H1 (cell line): ENCODE measurements around the gene RSPH6A. TPM values are rescaled to one million over a fixed set of nuclear protein-coding genes. Genes with fewer than 3 reads are reported as not detected.

ENCODE experiments used
- CHD2 ChIP-seq: IDR thresholded peaks from 2 replicates; pipeline ENCODE4 v1.6.1; 2012; ENCODE audit warnings: low read length, improper control_type of control experiment
- CHD7 ChIP-seq: fragments of 300-600 bp; sonication (generic); IDR thresholded peaks from 2 replicates; pipeline ENCODE4 v1.7.1; 2012; ENCODE audit warnings: low read length, moderate library complexity, mild to moderate bottlenecking, inconsistent platforms; ENCODE audit not compliant: insufficient replicate concordance
- GABPA ChIP-seq: IDR thresholded peaks from 2 replicates; pipeline ENCODE4 v1.6.1; 2011; ENCODE audit warnings: mild to moderate bottlenecking, low read length, moderate library complexity, borderline replicate concordance; ENCODE audit not compliant: insufficient read depth
- HDAC6 ChIP-seq: IDR thresholded peaks from one replicate; pipeline ENCODE4 v1.7.1; 2012; ENCODE audit warnings: low read depth, mild to moderate bottlenecking, inconsistent platforms, low read length, moderate library complexity
- RAD21 ChIP-seq, 2 experiments: IDR thresholded peaks in 1 of 2; conservative IDR thresholded peaks in 1 of 2; 2 replicates each; pipeline ENCODE4 v1.6.1; 2011; ENCODE audit warnings: low read depth in 2 of 2, low read length in 2 of 2, improper control_type of control experiment in 1 of 2, inconsistent platforms in 1 of 2, mild to moderate bottlenecking in 1 of 2, moderate library complexity in 1 of 2
- YY1 ChIP-seq: IDR thresholded peaks from 2 replicates; pipeline ENCODE4 v1.6.1; 2011; ENCODE audit warnings: low read depth, mild to moderate bottlenecking, low read length
- polyA plus RNA-seq, 7 experiments: library from polyadenylated mRNA; depleted of rRNA in 3 of 7; stranded (reverse) in 5 of 7; unstranded in 2 of 7; fragments of >200 nt in 5 of 7; fragments of 200-250 nt in 2 of 7; gene quantifications; 1 replicate in 5 of 7; 2 replicates in 1 of 7; 4 replicates in 1 of 7; pipeline versions ENCODE4 v1.2.1 to v1.2.3, GENCODE V29; 2011 to 2013; ENCODE audit warnings: missing spikeins in 2 of 7, mixed read lengths in 2 of 7
- total RNA-seq: library from RNA; stranded (reverse); fragmentation: NEBNext Ultra II Directional; extraction: Animal tissue kit (Norgen Biotek cat#: 25700); gene quantifications from 2 replicates; pipeline ENCODE4 v1.2.1, GENCODE V29; 2021

The RSPH6A gene
- total and polyA plus RNA-seq, 2 of the 8 experiments (the other 6 are each of a cell fraction or from before 2014, with no cell fraction given): 0.05 to 0.19 TPM

GRCh38 chr19:45852145-45852750 is 37.1 kb upstream of the RSPH6A start (continued):
- TF ChIP-seq CHD7 (no peak), CHD2 (no peak), RAD21 (IDR thresholded peaks at IDR 0.05 in 1 of 2, conservative IDR thresholded peaks at IDR 0.05 in 1 of 2; ENCODE audit: low read depth in 2 of 2, low read length in 2 of 2) (no peak), YY1 (no peak), GABPA (no peak), HDAC6 (no peak)
